ENCODE data around the gene SZT2. TPM values are rescaled to one million over a fixed set of nuclear protein-coding genes. Genes with fewer than 3 reads are reported as not detected.
A peak's percentile ranks its signal among the peaks of the same experiment; 100 is the strongest.

The SZT2 gene
- total and polyA plus RNA-seq, 10 of the 15 experiments (the other 5 are each of a cell fraction or from before 2014, with no cell fraction given) = 1.4 to 38.3 (median 12.7) TPM

GRCh38 chr1:43389326-43390313 lies at the start of gene SZT2, which contains the start of gene MED8 (continued):
- TF ChIP-seq CEBPZ (IDR thresholded peaks at IDR 0.05; ENCODE audit: low read depth, low read length) (peak; percentile 17; the same call in 1 of the 2 replicates), GATAD2B (conservative IDR thresholded peaks at IDR 0.05; ENCODE audit: low read depth) (no peak; the same call in none of the 2 replicates), IRF5 (IDR thresholded peaks at IDR 0.05; ENCODE audit: borderline replicate concordance) (no peak), CHD2 (IDR thresholded peaks at IDR 0.05; ENCODE audit: borderline replicate concordance, low read depth, low read length) (peak; percentile 77; the same call in 1 of the 2 replicates), SMARCA5 (IDR thresholded peaks at IDR 0.05) (0 out of 2 replicates have a peak, but pooled peaks have one; percentile 8), MLLT1 (IDR thresholded peaks at IDR 0.05) (peak; percentile 64), NKRF (conservative IDR thresholded peaks at IDR 0.05) (peak; percentile 62), BACH1 (IDR thresholded peaks at IDR 0.05; ENCODE audit: borderline replicate concordance) (0 out of 2 replicates have a peak, but pooled peaks have one; percentile 30), CBX3 (IDR thresholded peaks at IDR 0.05; ENCODE audit: borderline replicate concordance, low read depth) (no peak), RELB (IDR thresholded peaks at IDR 0.05; ENCODE audit: low read depth) (peak; percentile 77), WRNIP1 (IDR thresholded peaks at IDR 0.05; ENCODE audit: borderline replicate concordance, low read depth, low read length) (no peak), SIX5 (IDR thresholded peaks at IDR 0.05; ENCODE audit: low read depth, low read length, severe bottlenecking) (peak; percentile 32), NFIC (IDR thresholded peaks at IDR 0.05; ENCODE audit: low read depth, low read length) (no peak), ZZZ3 (IDR thresholded peaks at IDR 0.05; ENCODE audit: control insufficient read depth, insufficient read length, low read depth) (no peak), EZH2 (IDR thresholded peaks at IDR 0.05; ENCODE audit: borderline replicate concordance, control insufficient read depth, low read depth, low read length) (no peak), NBN (IDR thresholded peaks at IDR 0.05) (peak; percentile 89), MEF2B (IDR thresholded peaks at IDR 0.05; ENCODE audit: partially characterized antibody, poor library complexity, severe bottlenecking) (no peak)

All from GM12878 (cell line).